ENCODE results near the gene U2AF2.
A peak's percentile ranks its signal among the peaks of the same experiment; 100 is the strongest.

Gene U2AF2

GRCh38 chr19:55643003-55643886, 11.6 kb upstream of the U2AF2 start, which contains the start of gene ZNF581:
TSS of gene ZNF581 (plus strand) at chr19:55643649. CDS start at chr19:55644572, 923 bp downstream.
- no peak for DNase-seq (ENCODE audit: low read depth)

- DNase-seq (ENCODE audit: low read depth) = no peak
Measured at GRCh38 chr19:55643887-55644176, 11.0 kb upstream of the U2AF2 start.

GRCh38 chr19:55644191-55644833, 10.5 kb upstream of the U2AF2 start:
- no peak for DNase-seq (ENCODE audit: low read depth)

- no peak for DNase-seq (ENCODE audit: low read depth)
Measured at GRCh38 chr19:55644842-55645511, 9.9 kb upstream of the U2AF2 start.

GRCh38 chr19:55645512-55645881, 9.3 kb upstream of the U2AF2 start:
- no peak for DNase-seq (ENCODE audit: low read depth)

GRCh38 chr19:55646889-55647731, 7.7 kb upstream of the U2AF2 start:
- no peak for DNase-seq (ENCODE audit: low read depth)

- DNase-seq (ENCODE audit: low read depth) = no peak
Measured at GRCh38 chr19:55647732-55648584, 6.9 kb upstream of the U2AF2 start, which contains the start of gene CCDC106. TSS of gene CCDC106 (plus strand) at chr19:55648212. CDS start at chr19:55649047, 835 bp downstream.

- no peak for DNase-seq (ENCODE audit: low read depth)
Measured at GRCh38 chr19:55648585-55649267, 6.1 kb upstream of the U2AF2 start.

- DNase-seq (ENCODE audit: low read depth) = no peak
Measured at GRCh38 chr19:55649268-55650125, 5.3 kb upstream of the U2AF2 start.

GRCh38 chr19:55650126-55650557, 4.7 kb upstream of the U2AF2 start:
- no peak for DNase-seq (ENCODE audit: low read depth)

- no peak for DNase-seq (ENCODE audit: low read depth)
Measured at GRCh38 chr19:55650602-55651230, 4.1 kb upstream of the U2AF2 start.

- no peak for DNase-seq (ENCODE audit: low read depth)
Measured at GRCh38 chr19:55651236-55651635, 3.6 kb upstream of the U2AF2 start.

GRCh38 chr19:55652311-55653128, 2.3 kb upstream of the U2AF2 start:
- DNase-seq (ENCODE audit: low read depth) = no peak

- peak; percentile 99 for DNase-seq (ENCODE audit: low read depth)
Measured at GRCh38 chr19:55653651-55654322, 1.0 kb upstream of the U2AF2 start.

- DNase-seq (ENCODE audit: low read depth) = peak; percentile 100
Measured at GRCh38 chr19:55654323-55654867, 440 bp upstream of the U2AF2 start.

GRCh38 chr19:55655648-55656040, 809 bp downstream of the U2AF2 start:
- DNase-seq (ENCODE audit: low read depth) = no peak

GRCh38 chr19:55656552-55656951, 1.7 kb downstream of the U2AF2 start:
- no peak for DNase-seq (ENCODE audit: low read depth)
